ENCODE data around the gene SLC12A7. TPM values are rescaled to one million over a fixed set of nuclear protein-coding genes. Genes with fewer than 3 reads are reported as not detected.
A peak's percentile ranks its signal among the peaks of the same experiment; 100 is the strongest.

Gene SLC12A7
- total RNA-seq, 2 experiments from 2014 or later: 14.0 to 14.6 TPM

DNA sequence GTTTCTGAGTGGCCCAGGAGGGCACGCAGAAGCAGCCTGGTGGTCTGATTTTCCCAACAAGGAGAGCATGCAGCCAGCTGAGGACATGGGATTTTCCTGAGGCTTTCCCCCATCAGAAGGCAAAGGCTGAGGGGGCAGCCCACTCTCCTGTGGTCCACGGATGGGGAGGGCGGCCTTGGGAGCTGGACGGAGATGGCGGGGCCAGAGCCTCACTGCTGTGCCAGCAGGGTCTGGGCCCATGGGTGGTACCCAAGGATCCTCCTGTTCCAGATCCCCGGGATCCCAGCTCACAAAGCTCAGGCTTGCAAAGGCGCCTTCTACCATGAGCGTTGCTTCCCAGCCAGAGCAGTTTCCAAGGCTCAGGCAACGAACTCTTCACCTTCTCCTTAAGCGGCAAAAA, 39.0 kb upstream of the SLC12A7 start:
- no peak for DNase-seq
- Mint-ChIP-seq H3K9me3 (no peaks in the 10 kb centered on the region), H3K4me1 (peaks cover 25% of the 10 kb centered on the region), H3K27ac (no peak overlapping the region), H3K36me3 (no peaks in the 10 kb centered on the region), H3K4me3 (no peak overlapping the region), H3K27me3 (peaks cover 13% of the 10 kb centered on the region)

- H3K9me3 Mint-ChIP-seq: no peaks in the 10 kb centered on the region
- no peak overlapping the region for H3K27ac Mint-ChIP-seq
- no peaks in the 10 kb centered on the region for H3K36me3 Mint-ChIP-seq
- no peak for DNase-seq
- H3K4me3 Mint-ChIP-seq: no peak overlapping the region
- H3K4me1 Mint-ChIP-seq: peaks cover 2% of the 10 kb centered on the region
- no peaks in the 10 kb centered on the region for H3K27me3 Mint-ChIP-seq
Observed at GRCh38 chr5:1144638-1145396, 33.0 kb upstream of the SLC12A7 start.

DNA sequence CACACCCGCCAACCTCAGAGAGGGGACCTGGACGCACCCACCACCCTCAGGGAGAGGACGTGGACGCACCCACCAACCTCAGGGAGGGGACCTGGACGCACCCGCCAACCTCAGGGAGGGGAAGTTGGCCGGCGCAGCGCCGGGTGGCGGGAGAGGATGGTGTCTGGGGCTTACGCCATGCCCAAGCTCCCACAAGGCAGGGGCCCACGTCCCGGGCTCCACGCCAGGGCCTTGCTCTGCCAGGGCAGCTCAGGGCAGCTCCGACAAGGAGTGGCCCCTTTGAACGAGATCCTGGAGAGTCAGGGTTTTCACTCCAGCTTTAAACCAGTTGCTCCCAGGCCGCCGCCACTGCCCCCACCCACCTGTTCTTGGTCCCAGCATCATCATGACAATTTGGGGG, 32.2 kb upstream of the SLC12A7 start:
- Mint-ChIP-seq H3K4me1 (peaks cover 2% of the 10 kb centered on the region), H3K36me3 (no peaks in the 10 kb centered on the region), H3K27me3 (no peaks in the 10 kb centered on the region), H3K27ac (no peak overlapping the region), H3K9me3 (no peaks in the 10 kb centered on the region), H3K4me3 (no peak overlapping the region)
- DNase-seq: no peak

DNA sequence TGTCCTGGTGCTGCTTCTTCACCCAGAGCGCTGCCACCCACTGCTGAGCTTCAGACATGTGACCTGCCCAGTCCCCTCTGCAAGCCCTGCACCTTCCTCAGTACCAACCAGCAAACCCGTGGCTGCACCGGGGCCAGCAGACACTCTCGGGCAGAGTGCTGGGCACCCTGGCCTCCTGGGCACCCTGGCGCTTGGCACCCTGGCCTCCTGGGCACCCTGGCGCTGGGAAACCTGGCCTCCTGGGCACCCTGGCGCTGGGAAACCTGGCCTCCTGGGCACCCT, 31.7 kb upstream of the SLC12A7 start:
- no peaks in the 10 kb centered on the region for H3K36me3 Mint-ChIP-seq
- no peaks in the 10 kb centered on the region for H3K9me3 Mint-ChIP-seq
- H3K4me1 Mint-ChIP-seq: peaks cover 2% of the 10 kb centered on the region
- H3K27me3 Mint-ChIP-seq: no peaks in the 10 kb centered on the region
- H3K4me3 Mint-ChIP-seq: no peak overlapping the region
- no peak for DNase-seq
- no peak overlapping the region for H3K27ac Mint-ChIP-seq

DNA sequence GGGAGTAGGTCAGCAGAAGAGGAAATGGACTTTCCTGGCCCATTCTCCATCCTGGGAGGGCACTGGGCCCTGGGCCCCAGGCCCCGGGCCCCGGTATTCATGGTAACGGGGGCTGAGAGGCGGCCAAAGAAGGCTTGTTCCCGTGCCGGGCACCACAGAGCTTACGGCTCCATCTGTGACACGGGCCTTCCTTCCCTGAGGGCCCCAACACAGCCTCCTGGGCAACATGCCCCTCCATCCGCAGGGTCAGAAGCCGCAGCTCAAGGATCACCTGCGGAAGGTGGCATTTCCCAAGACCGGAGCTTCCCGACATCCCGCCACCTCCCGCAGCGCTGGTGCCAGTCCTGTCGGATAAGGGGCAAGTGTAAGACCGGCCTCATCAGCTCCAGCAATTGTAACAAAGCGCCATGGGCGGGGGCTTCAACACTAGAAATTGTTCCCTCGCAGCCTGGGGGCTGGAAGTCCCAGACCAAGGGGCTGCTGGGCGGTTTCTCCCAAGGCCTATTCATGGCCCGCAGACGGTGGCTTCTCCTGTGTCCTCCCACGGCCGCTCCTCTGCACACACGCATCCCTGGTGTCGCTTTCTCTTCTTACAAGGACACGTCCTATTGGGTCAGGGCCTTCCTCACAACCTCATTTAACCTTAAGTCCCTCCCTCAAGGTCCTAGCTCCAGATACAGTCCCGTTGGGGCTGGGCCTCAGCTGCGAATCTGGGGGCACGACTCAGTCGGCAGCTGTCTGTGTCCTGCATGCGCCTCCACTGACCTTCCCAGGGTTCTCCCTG, 31.2 kb upstream of the SLC12A7 start:
- Mint-ChIP-seq H3K9me3 (no peaks in the 10 kb centered on the region), H3K27me3 (no peaks in the 10 kb centered on the region), H3K4me1 (peaks cover 2% of the 10 kb centered on the region), H3K36me3 (no peaks in the 10 kb centered on the region), H3K27ac (no peak overlapping the region), H3K4me3 (no peak overlapping the region)
- no peak for DNase-seq

DNA sequence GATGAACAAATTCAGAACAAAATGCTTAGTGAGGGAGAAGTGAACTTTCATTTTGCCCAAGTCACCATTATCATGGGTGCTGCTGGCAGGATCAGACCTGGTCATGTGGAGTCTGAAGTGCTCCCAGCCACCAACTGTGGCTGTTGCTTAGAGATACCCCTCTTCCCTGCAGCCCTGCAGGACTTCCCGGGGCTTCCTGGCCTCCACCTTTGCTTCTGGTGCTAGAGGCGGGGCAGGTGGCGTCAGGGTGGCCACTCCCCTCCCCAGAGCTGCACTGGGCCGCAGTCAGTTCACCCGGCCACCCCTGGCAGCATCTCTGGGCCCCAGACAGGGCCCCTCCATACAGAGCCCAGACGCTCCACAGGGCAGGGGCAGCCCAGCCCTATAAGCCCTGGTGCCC, 30.0 kb upstream of the SLC12A7 start:
- H3K27ac Mint-ChIP-seq: no peak overlapping the region
- H3K4me1 Mint-ChIP-seq: peaks cover 2% of the 10 kb centered on the region
- H3K4me3 Mint-ChIP-seq: no peak overlapping the region
- no peaks in the 10 kb centered on the region for H3K27me3 Mint-ChIP-seq
- H3K9me3 Mint-ChIP-seq: no peaks in the 10 kb centered on the region
- H3K36me3 Mint-ChIP-seq: no peaks in the 10 kb centered on the region
- DNase-seq: no peak

DNA sequence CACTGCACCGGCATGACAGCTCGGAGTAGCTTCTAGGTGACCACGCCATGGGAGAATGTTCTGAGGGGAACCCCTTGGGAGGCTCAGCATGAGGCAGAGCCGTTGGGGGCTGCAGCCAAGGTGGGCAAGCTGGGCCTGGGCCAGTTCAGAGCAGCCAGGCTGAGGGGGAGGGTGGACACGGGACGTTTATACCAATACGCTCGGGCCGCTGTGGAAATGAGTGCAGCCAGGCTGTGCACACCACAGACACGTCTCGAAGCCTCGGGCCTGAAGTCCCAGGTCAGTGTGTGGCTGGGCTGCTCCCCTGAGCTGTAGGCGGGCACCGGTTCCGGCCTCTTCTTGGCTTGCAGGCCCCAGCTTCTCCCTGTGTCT, 28.9 kb upstream of the SLC12A7 start:
- H3K4me3 Mint-ChIP-seq: no peak overlapping the region
- H3K4me1 Mint-ChIP-seq: peaks cover 2% of the 10 kb centered on the region
- H3K27me3 Mint-ChIP-seq: no peaks in the 10 kb centered on the region
- no peaks in the 10 kb centered on the region for H3K36me3 Mint-ChIP-seq
- DNase-seq: no peak
- H3K27ac Mint-ChIP-seq: no peak overlapping the region
- no peaks in the 10 kb centered on the region for H3K9me3 Mint-ChIP-seq

GRCh38 chr5:1140171-1140817, 28.4 kb upstream of the SLC12A7 start:
- Mint-ChIP-seq H3K4me3 (no peak overlapping the region), H3K9me3 (no peaks in the 10 kb centered on the region), H3K27ac (no peak overlapping the region), H3K27me3 (no peaks in the 10 kb centered on the region), H3K36me3 (no peaks in the 10 kb centered on the region), H3K4me1 (peaks cover 2% of the 10 kb centered on the region)
- DNase-seq: peak; percentile 76

DNA sequence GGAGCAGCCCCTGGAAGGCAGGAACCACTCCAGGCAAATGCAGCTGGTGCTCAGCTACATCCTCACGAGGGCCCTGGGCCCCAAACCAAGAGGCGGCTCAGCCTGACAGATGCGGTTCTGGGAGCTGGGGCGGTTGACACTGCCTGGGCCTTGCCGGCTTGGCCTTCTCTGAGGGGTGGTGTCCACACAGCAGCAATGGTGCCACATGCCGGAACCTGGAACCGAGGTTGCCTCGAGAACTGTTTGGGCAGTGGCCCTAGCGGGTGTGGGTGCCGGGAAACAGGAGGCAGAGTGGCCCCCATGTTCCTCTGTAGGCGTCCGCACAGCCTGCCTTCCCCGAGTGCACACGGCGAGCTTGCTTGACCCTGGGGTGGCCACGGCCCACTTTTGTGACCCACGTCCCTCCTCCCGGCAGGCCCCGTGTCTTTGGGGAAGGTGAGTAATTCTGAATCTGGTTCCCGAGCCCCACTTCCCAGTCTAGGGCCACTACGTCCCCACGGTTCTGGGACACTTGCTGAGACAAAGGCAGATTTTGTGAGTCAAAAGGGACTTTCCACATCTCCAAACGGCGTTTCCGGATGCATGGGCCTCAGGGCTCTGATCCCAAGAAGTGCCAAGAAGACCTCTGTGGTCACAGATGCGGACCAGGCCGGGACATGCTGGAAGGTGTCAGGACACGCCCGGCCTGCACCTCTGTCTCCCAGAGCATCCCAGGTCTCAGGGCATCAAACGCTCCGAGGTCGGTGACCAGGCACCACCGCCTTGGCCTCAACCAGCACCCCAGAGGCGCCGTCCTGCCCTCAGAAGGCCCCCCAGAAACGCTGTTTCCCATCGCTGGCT, 27.7 kb upstream of the SLC12A7 start:
- no peak for DNase-seq
- Mint-ChIP-seq H3K9me3 (no peaks in the 10 kb centered on the region), H3K4me3 (no peak overlapping the region)

GRCh38 chr5:1138445-1139245, 26.8 kb upstream of the SLC12A7 start:
- no peak for DNase-seq
- Mint-ChIP-seq H3K4me1 (peaks cover 2% of the 10 kb centered on the region), H3K27me3 (no peaks in the 10 kb centered on the region), H3K9me3 (no peaks in the 10 kb centered on the region), H3K36me3 (no peaks in the 10 kb centered on the region), H3K4me3 (no peak overlapping the region), H3K27ac (no peak overlapping the region)

More for the DNA sequence above, 27.7 kb upstream of the SLC12A7 start:
- Mint-ChIP-seq H3K27ac (no peak overlapping the region), H3K4me1 (peaks cover 2% of the 10 kb centered on the region), H3K36me3 (no peaks in the 10 kb centered on the region), H3K27me3 (no peaks in the 10 kb centered on the region)

DNA sequence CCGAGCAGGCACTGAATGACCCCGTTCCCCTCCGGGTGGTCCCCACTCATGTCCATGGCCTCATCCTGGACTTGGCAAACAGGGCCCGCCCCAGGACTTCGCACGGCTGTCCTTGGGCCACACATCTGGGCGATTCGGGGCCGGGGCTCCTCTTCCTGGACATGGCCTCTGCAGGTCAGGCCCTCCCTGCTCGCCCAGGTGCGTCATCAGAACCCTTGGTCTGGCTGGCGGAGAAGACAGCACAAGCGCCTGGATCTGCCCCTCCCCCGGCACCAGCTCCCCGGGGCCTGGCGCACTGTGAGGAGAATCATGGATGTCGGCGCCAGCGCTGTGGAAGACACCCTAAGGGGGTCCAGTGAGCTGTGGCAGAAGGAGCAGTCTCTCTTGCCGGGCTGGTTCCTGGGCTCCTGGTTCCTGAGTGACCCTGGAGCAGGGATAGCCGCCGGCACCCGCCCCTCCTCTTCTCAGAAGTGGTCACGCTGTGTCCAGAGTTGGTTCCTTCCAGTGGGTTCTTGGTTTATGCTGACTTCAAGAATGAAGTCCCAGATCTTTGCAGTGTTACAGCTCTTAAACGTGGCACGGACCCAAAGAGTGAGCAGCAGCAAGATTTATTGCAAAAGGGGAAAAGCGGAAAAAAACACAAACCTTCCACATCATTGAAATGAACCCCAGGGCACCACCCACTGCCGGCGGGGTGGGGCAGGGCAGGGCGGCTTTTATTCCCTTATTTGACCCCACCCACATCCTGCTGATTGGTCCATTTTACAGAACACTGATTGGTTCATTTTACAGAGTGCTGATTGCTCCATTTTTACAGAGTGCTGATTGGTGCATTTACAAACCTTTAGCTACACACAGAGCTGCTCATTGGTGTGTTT, 25.9 kb upstream of the SLC12A7 start:
- Mint-ChIP-seq H3K27ac (no peak overlapping the region), H3K27me3 (no peaks in the 10 kb centered on the region), H3K9me3 (no peaks in the 10 kb centered on the region), H3K4me1 (peaks cover 2% of the 10 kb centered on the region), H3K4me3 (no peak overlapping the region), H3K36me3 (no peaks in the 10 kb centered on the region)
- no peak for DNase-seq

- Mint-ChIP-seq H3K9me3 (no peaks in the 10 kb centered on the region), H3K4me3 (no peak overlapping the region), H3K27ac (no peak overlapping the region), H3K4me1 (peaks cover 2% of the 10 kb centered on the region), H3K27me3 (no peaks in the 10 kb centered on the region), H3K36me3 (no peaks in the 10 kb centered on the region)
- no peak for DNase-seq
Observed at GRCh38 chr5:1136814-1137213, 25.0 kb upstream of the SLC12A7 start.

- no peaks in the 10 kb centered on the region for H3K9me3 Mint-ChIP-seq
- no peaks in the 10 kb centered on the region for H3K36me3 Mint-ChIP-seq
- H3K4me1 Mint-ChIP-seq: peaks cover 2% of the 10 kb centered on the region
- H3K27me3 Mint-ChIP-seq: no peaks in the 10 kb centered on the region
- no peak overlapping the region for H3K4me3 Mint-ChIP-seq
- no peak for DNase-seq
- no peak overlapping the region for H3K27ac Mint-ChIP-seq
Observed at GRCh38 chr5:1135696-1136525, 24.0 kb upstream of the SLC12A7 start.
